Measurements from ENCODE around the gene AIP.

- TF ChIP-seq CTCF (IDR thresholded peaks at IDR 0.05; ENCODE audit: low read depth, low read length) (peak; percentile 22), EZH2phosphoT487 (IDR thresholded peaks at IDR 0.05; ENCODE audit: low read depth) (no peak)
Observed at GRCh38 chr11:67438158-67438902, 44.5 kb upstream of the AIP start.
